Lower leg skin (tissue), 4 donors: ENCODE results near the gene PLEKHG3. TPM values are rescaled to one million over a fixed set of nuclear protein-coding genes. Genes with fewer than 3 reads are reported as not detected.

Experiments used
- DNase-seq, 2 donors: peaks; one replicate each; pipeline ENCODE4 v3.0.0-alpha.2; 2019; ENCODE audit warnings: low spot score in 2 of 2
- H3K4me3 ChIP-seq: fragments of 200-600 bp; sonication (generic); 2 replicates; pipeline ENCODE4 v1.5.1; 2017; ENCODE audit warnings: mild to moderate bottlenecking, low read depth; ENCODE audit not compliant: poor library complexity, severe bottlenecking
- CTCF ChIP-seq, 3 donors: fragments of 450-650 bp; IDR thresholded peaks; one replicate each; pipeline ENCODE4 v1.5.1; 2016; ENCODE audit warnings: antibody characterized with exemption in 3 of 3, mild to moderate bottlenecking in 3 of 3, moderate library complexity in 2 of 3
- POLR2A ChIP-seq, 2 donors: fragments of 450-650 bp; IDR thresholded peaks; one replicate each; pipeline ENCODE4 v1.6.1; 2016 to 2017; ENCODE audit warnings: antibody characterized with exemption in 2 of 2, mild to moderate bottlenecking in 1 of 2, moderate library complexity in 1 of 2
- WGBS, 2 donors: methylation state at CpG; one replicate each; pipeline ENCODE4 v1.1.5; 2018; 5-methylcytosine and 5-hydroxymethylcytosine counted together
- intact Hi-C: fragments of 100-400 bp; cut with DNase I; formaldehyde crosslinking; loops from one replicate; pipeline ENCODE4 v1.15.0; 2023; ENCODE audit warnings: low total_unique reads
- total RNA-seq, 4 donors: library from RNA; depleted of rRNA; stranded (reverse); fragments of >200 nt; gene quantifications; one replicate each; pipeline ENCODE4 v1.1.0, GENCODE V29; 2016

PLEKHG3 gene
- total RNA-seq, 4 donors from 2014 or later: 92.9 to 178 (median 125) TPM

GRCh38 chr14:64676410-64677008 lies 27.7 kb upstream of the PLEKHG3 start:
- no peak overlapping the region for H3K4me3 ChIP-seq
- intact Hi-C loops: no loop called here
- no peak for DNase-seq
- TF ChIP-seq POLR2A (IDR thresholded peaks at IDR 0.05): no peak
- no peak for TF ChIP-seq CTCF (IDR thresholded peaks at IDR 0.05)
- 77 to 91% methylated on average over 3 of the region's 3 CpGs for WGBS, 2 donors

- 30 to 33% methylated on average over 10 of the region's 10 CpGs for WGBS, 2 donors
- intact Hi-C loops: no loop called here
- no peak overlapping the region for H3K4me3 ChIP-seq
- DNase-seq: peak in 1 of 2 donors; percentile 72
- no peak for TF ChIP-seq CTCF (IDR thresholded peaks at IDR 0.05)
- TF ChIP-seq POLR2A (IDR thresholded peaks at IDR 0.05): no peak
Measured at GRCh38 chr14:64680013-64680713, 24.1 kb upstream of the PLEKHG3 start.

- intact Hi-C loops: no loop called here
- no peak overlapping the region for H3K4me3 ChIP-seq
- TF ChIP-seq POLR2A (IDR thresholded peaks at IDR 0.05) (no peak), CTCF (IDR thresholded peaks at IDR 0.05) (no peak)
- 40 to 50% methylated on average over 3 of the region's 3 CpGs for WGBS, 2 donors
- DNase-seq: no peak
Measured at GRCh38 chr14:64680714-64681065, 23.5 kb upstream of the PLEKHG3 start.

- WGBS, 2 donors: 20 to 27% methylated on average over 11 to 14 of the region's 15 CpGs
- no peak for DNase-seq
- intact Hi-C loops: no loop called here
- no peak for TF ChIP-seq POLR2A (IDR thresholded peaks at IDR 0.05)
- TF ChIP-seq CTCF (IDR thresholded peaks at IDR 0.05): no peak
- H3K4me3 ChIP-seq: no peak overlapping the region
Measured at GRCh38 chr14:64681796-64682710, 22.2 kb upstream of the PLEKHG3 start.

- 92 to 98% methylated on average over 5 of the region's 5 CpGs for WGBS, 2 donors
Measured at GRCh38 chr14:64682843-64683242, 21.4 kb upstream of the PLEKHG3 start.

More at GRCh38 chr14:64682843-64683242, 21.4 kb upstream of the PLEKHG3 start:
- TF ChIP-seq POLR2A (IDR thresholded peaks at IDR 0.05): no peak
- TF ChIP-seq CTCF (IDR thresholded peaks at IDR 0.05): no peak
- intact Hi-C loops: no loop called here
- H3K4me3 ChIP-seq: no peak overlapping the region
- DNase-seq: no peak
